HepG2 (cell line): ENCODE results near the gene CXXC5.

ENCODE experiments used
- CTCF ChIP-seq: sonication (generic); formaldehyde crosslinking; IDR thresholded peaks from 2 replicates; pipeline ENCODE4 v1.5.0; 2020; ENCODE audit warnings: mild to moderate bottlenecking, missing genetic modification reagents, moderate library complexity
- TF ChIP-seq, protein P1 (sequence below): sonication (generic); formaldehyde crosslinking; IDR thresholded peaks from 2 replicates; pipeline ENCODE4 v1.4.0; 2020; ENCODE audit warnings: missing genetic modification reagents

DNA sequence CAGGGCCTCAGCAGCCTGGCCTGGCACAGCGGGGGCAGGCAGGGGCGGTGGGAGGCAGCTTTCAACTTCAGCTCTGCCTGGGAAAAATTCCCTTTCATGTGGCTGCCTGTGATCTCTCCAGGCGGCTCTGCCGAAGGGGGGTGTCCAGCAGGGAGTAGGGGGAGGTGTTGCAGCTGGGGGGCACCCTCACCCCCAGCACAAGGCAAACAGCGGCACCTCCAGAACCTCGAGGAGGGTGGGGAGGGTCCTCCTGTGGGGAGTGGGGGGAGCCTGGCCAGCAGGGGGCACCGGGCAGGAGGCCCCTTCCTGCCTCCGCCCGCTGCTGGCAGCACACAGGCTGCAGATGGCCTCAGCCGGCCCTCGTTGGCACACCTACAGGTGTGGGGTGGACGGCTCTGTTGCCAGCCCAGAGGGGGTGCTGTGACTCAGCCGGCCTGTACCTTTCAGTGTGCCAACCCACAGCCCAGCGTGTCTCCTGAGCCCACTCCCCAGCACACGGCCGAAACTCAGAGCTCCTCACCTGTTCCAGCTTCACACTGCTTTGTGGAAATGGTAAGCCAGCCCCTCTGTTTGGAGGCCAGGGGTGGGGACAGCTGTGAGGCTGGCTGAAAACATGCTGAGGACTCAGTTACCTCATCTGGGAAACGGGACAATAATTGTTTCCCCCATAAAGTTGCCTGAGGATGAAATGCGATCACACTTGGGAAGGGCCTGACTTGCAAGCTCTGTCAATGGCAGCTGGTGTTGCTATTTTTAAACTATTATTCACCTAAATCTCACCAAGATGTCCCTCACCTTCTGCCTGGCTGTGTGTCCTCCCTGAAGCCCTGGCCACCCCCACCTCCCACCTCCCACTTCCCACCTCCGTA lies 37.0 kb downstream of the CXXC5 start:
- TF ChIP-seq, protein P1, sequence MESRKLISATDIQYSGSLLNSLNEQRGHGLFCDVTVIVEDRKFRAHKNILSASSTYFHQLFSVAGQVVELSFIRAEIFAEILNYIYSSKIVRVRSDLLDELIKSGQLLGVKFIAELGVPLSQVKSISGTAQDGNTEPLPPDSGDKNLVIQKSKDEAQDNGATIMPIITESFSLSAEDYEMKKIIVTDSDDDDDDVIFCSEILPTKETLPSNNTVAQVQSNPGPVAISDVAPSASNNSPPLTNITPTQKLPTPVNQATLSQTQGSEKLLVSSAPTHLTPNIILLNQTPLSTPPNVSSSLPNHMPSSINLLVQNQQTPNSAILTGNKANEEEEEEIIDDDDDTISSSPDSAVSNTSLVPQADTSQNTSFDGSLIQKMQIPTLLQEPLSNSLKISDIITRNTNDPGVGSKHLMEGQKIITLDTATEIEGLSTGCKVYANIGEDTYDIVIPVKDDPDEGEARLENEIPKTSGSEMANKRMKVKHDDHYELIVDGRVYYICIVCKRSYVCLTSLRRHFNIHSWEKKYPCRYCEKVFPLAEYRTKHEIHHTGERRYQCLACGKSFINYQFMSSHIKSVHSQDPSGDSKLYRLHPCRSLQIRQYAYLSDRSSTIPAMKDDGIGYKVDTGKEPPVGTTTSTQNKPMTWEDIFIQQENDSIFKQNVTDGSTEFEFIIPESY (CRISPR knock-in tag): peak; percentile 28; the same call in 1 of the 2 replicates
- peak; percentile 67 for TF ChIP-seq CTCF (CRISPR knock-in tag)
